HCT116 (cell line): ENCODE measurements around the gene ZNF324B. TPM values are rescaled to one million over a fixed set of nuclear protein-coding genes. Genes with fewer than 3 reads are reported as not detected.

Experiments
- ATAC-seq: fragments of 200-7000 bp; cut with Tn5 transposase; 2 replicates; pipeline ENCODE4 v1.9.1; 2020; ENCODE audit warnings: mild to moderate bottlenecking, moderate library complexity
- BruUV-seq: library from RNA; stranded (reverse); fragments of 400-500 nt; replicated peaks from 2 replicates; lab custom pipeline; 2021; lab: Mats Ljungman, UMichigan
- CTCF ChIA-PET: fragments of 300-600 bp; sonication (Branson Sonifier 250); formaldehyde crosslinking; loops from one replicate; lab custom pipeline; 2021; ENCODE audit warnings: antibody characterized with exemption; lab: Charles Lee
- POLR2A ChIA-PET: fragments of 300-600, 350-600 bp; sonication (Branson Sonifier 250); formaldehyde crosslinking; loops from one replicate; lab custom pipeline; 2021; ENCODE audit warnings: antibody characterized with exemption; lab: Charles Lee
- RAD21 ChIA-PET, 2 experiments: fragments of 300-600 bp; sonication (Branson Sonifier 250); formaldehyde crosslinking; loops; one replicate each; lab custom pipeline; 2023; ENCODE audit warnings: low total read pairs in 2 of 2; ENCODE audit not compliant: uncharacterized antibody in 2 of 2, unreplicated experiment in 2 of 2, low non-redundant PET in 1 of 2; lab: Charles Lee
- DNase-seq: peaks from one replicate; pipeline ENCODE4 v3.0.0-alpha.2; 2010; ENCODE audit warnings: low read depth, low spot score
- H2AFZ ChIP-seq: fragments of 200-600 bp; shearing (Covaris generic), sonication (generic); 2 replicates; pipeline ENCODE4 v1.6.1; 2017; ENCODE audit warnings: low read depth, mixed run types, mixed read lengths, antibody characterized with exemption, low read length; ENCODE audit not compliant: poor library complexity, severe bottlenecking
- H3K27ac ChIP-seq: 2 replicates; pipeline ENCODE4 v1.5.1; 2012; ENCODE audit warnings: low read depth, low read length
- H3K27me3 ChIP-seq: fragments of 200-600 bp; sonication (generic); 2 replicates; pipeline ENCODE4 v1.6.1; 2016; ENCODE audit warnings: mixed run types, low read length, mixed read lengths; ENCODE audit not compliant: insufficient read depth
- H3K36me3 ChIP-seq, 2 experiments: fragments of 200-500 bp in 1 of 2; fragments of 200-600 bp in 1 of 2; sonication (Bioruptor generic) in 1 of 2; sonication (generic) in 1 of 2; 2 replicates each; pipeline versions ENCODE4 v1.5.1 to v1.6.1; 2014 to 2016; ENCODE audit warnings: low read length in 2 of 2, inconsistent platforms in 1 of 2, mixed read lengths in 1 of 2, mixed run types in 1 of 2; ENCODE audit not compliant: insufficient read depth in 2 of 2, control insufficient read depth in 1 of 2
- H3K4me1 ChIP-seq, 2 experiments: fragments of 200-600 bp in 1 of 2; sonication (generic) in 1 of 2; 2 replicates each; pipeline versions ENCODE4 v1.5.1 to v1.6.1; 2012 to 2017; ENCODE audit warnings: low read length in 2 of 2, inconsistent platforms in 1 of 2, mild to moderate bottlenecking in 1 of 2, mixed read lengths in 1 of 2, mixed run types in 1 of 2, moderate library complexity in 1 of 2; ENCODE audit not compliant: insufficient read depth in 2 of 2, control insufficient read depth in 1 of 2
- H3K4me2 ChIP-seq: fragments of 200-600 bp; sonication (generic); 2 replicates; pipeline ENCODE4 v1.6.1; 2017; ENCODE audit warnings: mixed run types, low read length, mixed read lengths
- H3K4me3 ChIP-seq, 2 experiments: fragments of 200-600 bp in 1 of 2; sonication (generic) in 1 of 2; replicated peaks in 1 of 2; 2 replicates each; pipeline ENCODE4 v1.5.1; 2011 to 2016; ENCODE audit warnings: low read length in 2 of 2, control low read depth in 1 of 2, low read depth in 1 of 2, mild to moderate bottlenecking in 1 of 2, mixed read lengths in 1 of 2, mixed run types in 1 of 2
- H3K79me2 ChIP-seq: fragments of 200-600 bp; sonication (generic); 2 replicates; pipeline ENCODE4 v1.6.1; 2017; ENCODE audit warnings: mild to moderate bottlenecking, mixed run types, low read length, moderate library complexity, mixed read lengths; ENCODE audit not compliant: insufficient read depth
- H3K9ac ChIP-seq: fragments of 200-600 bp; sonication (generic); 2 replicates; pipeline ENCODE4 v1.6.1; 2016; ENCODE audit warnings: low read length, mixed read lengths
- H3K9me2 ChIP-seq: fragments of 200-600 bp; sonication (generic), shearing (Covaris generic); 2 replicates; pipeline ENCODE4 v1.6.1; 2017; ENCODE audit warnings: mixed run types, mild to moderate bottlenecking, moderate library complexity; ENCODE audit not compliant: insufficient read depth
- H3K9me3 ChIP-seq, 2 experiments: fragments of 200-500 bp in 1 of 2; fragments of 200-600 bp in 1 of 2; sonication (Bioruptor generic) in 1 of 2; sonication (generic) in 1 of 2; 2 replicates each; pipeline ENCODE4 v1.6.1; 2014 to 2017; ENCODE audit warnings: low read length in 2 of 2, mixed read lengths in 2 of 2, inconsistent platforms in 1 of 2, low read depth in 1 of 2, mild to moderate bottlenecking in 1 of 2, mixed run types in 1 of 2, moderate library complexity in 1 of 2; ENCODE audit not compliant: control insufficient read depth in 1 of 2, insufficient read depth in 1 of 2
- H4K20me1 ChIP-seq: fragments of 200-600 bp; sonication (generic), shearing (Covaris generic); 2 replicates; pipeline ENCODE4 v1.6.1; 2017; ENCODE audit warnings: mixed run types, mild to moderate bottlenecking, moderate library complexity; ENCODE audit not compliant: insufficient read depth
- ATF3 ChIP-seq: IDR thresholded peaks from 2 replicates; pipeline ENCODE4 v1.6.1; 2012
- CBX3 ChIP-seq: IDR thresholded peaks from 2 replicates; pipeline ENCODE4 v1.6.1; 2012; ENCODE audit warnings: low read depth
- CEBPB ChIP-seq: IDR thresholded peaks from 2 replicates; pipeline ENCODE4 v1.6.1; 2012; ENCODE audit warnings: low read depth
- CTCF ChIP-seq, 3 experiments: fragments of 200-600 bp in 1 of 3; sonication (generic) in 1 of 3; IDR thresholded peaks in 2 of 3; conservative IDR thresholded peaks in 1 of 3; 2 replicates each; pipeline ENCODE4 v1.5.1; 2012 to 2017; ENCODE audit warnings: low read depth in 2 of 3, low read length in 2 of 3, antibody characterized with exemption in 1 of 3, borderline replicate concordance in 1 of 3, control low read depth in 1 of 3, mild to moderate bottlenecking in 1 of 3, mixed read lengths in 1 of 3, mixed run types in 1 of 3, moderate library complexity in 1 of 3; ENCODE audit not compliant: insufficient read depth in 1 of 3
- ELF1 ChIP-seq: IDR thresholded peaks from 2 replicates; pipeline ENCODE4 v1.6.1; 2012; ENCODE audit warnings: low read depth, borderline replicate concordance
- EZH2 ChIP-seq: fragments of 200-600 bp; sonication (generic); IDR thresholded peaks from 2 replicates; pipeline ENCODE4 v1.6.1; 2017; ENCODE audit warnings: antibody characterized with exemption, mixed run types
- JUND ChIP-seq: IDR thresholded peaks from 2 replicates; pipeline ENCODE4 v1.6.1; 2012
- RAD21 ChIP-seq: IDR thresholded peaks from 2 replicates; pipeline ENCODE4 v1.6.1; 2012; ENCODE audit warnings: low read depth, mild to moderate bottlenecking
- REST ChIP-seq: IDR thresholded peaks from 2 replicates; pipeline ENCODE4 v1.6.1; 2012; ENCODE audit warnings: low read depth
- SP1 ChIP-seq: IDR thresholded peaks from 2 replicates; pipeline ENCODE4 v1.6.1; 2012; ENCODE audit warnings: low read depth
- ZFX ChIP-seq: fragments of 450-650 bp; IDR thresholded peaks from 2 replicates; pipeline ENCODE4 v1.6.1; 2017
- ZNF274 ChIP-seq: fragments of 200-500 bp; sonication (Bioruptor generic); IDR thresholded peaks from 2 replicates; pipeline ENCODE4 v1.6.1; 2014; ENCODE audit warnings: mild to moderate bottlenecking, low read depth, low read length, inconsistent platforms
- intact Hi-C: fragments of 100-400 bp; cut with micrococcal nuclease; formaldehyde crosslinking; loops from 2 replicates; pipeline ENCODE4 v1.10.0; 2022
- total RNA-seq: library from RNA; stranded (reverse); gene quantifications from one replicate; pipeline ENCODE4 v1.2.1, GENCODE V29; 2021; ENCODE audit not compliant: unreplicated experiment

ZNF324B gene
- total RNA-seq, 1 experiment from 2014 or later: 9.4 TPM

- Histone ChIP-seq H3K4me3 (no peak overlapping the region), H3K79me2 (no peaks in the 10 kb centered on the region), H3K9ac (no peak overlapping the region), H3K9me3 (no peaks in the 10 kb centered on the region), H2AFZ (no peak overlapping the region), H3K27ac (no peak overlapping the region), H3K4me2 (no peak overlapping the region), H4K20me1 (no peaks in the 10 kb centered on the region), H3K9me2 (no peaks in the 10 kb centered on the region), H3K36me3 (peaks cover 0 to 4% of the 10 kb centered on the region in 2 experiments; a peak in 2 of 4 replicates), H3K4me1 (peaks cover 0 to 14% of the 10 kb centered on the region in 2 experiments; a peak in 2 of 4 replicates), H3K27me3 (no peaks in the 10 kb centered on the region)
- TF ChIP-seq CTCF (IDR thresholded peaks at IDR 0.05 in 2 of 3, conservative IDR thresholded peaks at IDR 0.05 in 1 of 3; ENCODE audit: borderline replicate concordance in 1 of 3, insufficient read depth in 1 of 3, low read depth in 2 of 3, low read length in 2 of 3) (no peak), SP1 (no peak), ZNF274 (no peak), RAD21 (no peak), EZH2 (no peak), ATF3 (no peak), REST (no peak), CBX3 (no peak), JUND (no peak), ZFX (no peak), ELF1 (no peak), CEBPB (no peak)
- DNase-seq (no peak), ATAC-seq (no peak)
- RAD21 ChIA-PET: no interaction called here
- BruUV-seq: no TSS peak
- intact Hi-C loops: no loop called here
- POLR2A ChIA-PET: no interaction called here
- CTCF ChIA-PET: no interaction called here
Observed at GRCh38 chr19:58456111-58456510, 4.7 kb downstream of the ZNF324B start.
